HG03565 (cell line): ENCODE measurements around the gene CDKAL1.
"Not testable (repeated sequence)": the region's sequence is repeated elsewhere in the genome, so short reads cannot be mapped to it uniquely, and the experiment has no call there.

Experiments
- ATAC-seq: cut with Tn5 transposase; IDR thresholded peaks from one replicate; pipeline ENCODE4 v1.9.1; 2021; ENCODE audit warnings: mild to moderate bottlenecking, moderate library complexity; ENCODE audit not compliant: unreplicated experiment

Gene CDKAL1

DNA sequence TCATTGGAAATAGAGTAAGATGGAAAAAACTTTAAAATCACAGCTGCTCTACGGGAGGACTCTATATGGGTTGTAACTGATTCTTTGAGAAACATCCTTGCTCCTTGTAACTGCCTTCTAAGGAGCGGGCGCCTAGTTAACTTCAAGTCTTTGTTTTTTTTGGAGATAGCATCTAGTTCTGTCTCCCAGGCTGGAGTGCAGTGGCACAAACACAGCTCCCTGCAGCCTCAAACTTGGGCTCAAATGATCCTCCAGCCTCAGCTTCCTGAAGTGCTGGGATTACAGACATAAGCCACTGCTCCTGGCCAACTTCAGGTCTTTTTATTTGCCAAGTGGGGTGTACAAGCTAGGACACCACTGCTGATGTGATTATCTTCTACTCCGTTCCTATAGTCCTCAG, 552.9 kb downstream of the CDKAL1 start:
- ATAC-seq, result no peak

GRCh38 chr6:21091411-21091810, 557.2 kb downstream of the CDKAL1 start:
- no peak for ATAC-seq

- not testable (repeated sequence) for ATAC-seq
Measured at GRCh38 chr6:21092231-21092772, 558.0 kb downstream of the CDKAL1 start.

DNA sequence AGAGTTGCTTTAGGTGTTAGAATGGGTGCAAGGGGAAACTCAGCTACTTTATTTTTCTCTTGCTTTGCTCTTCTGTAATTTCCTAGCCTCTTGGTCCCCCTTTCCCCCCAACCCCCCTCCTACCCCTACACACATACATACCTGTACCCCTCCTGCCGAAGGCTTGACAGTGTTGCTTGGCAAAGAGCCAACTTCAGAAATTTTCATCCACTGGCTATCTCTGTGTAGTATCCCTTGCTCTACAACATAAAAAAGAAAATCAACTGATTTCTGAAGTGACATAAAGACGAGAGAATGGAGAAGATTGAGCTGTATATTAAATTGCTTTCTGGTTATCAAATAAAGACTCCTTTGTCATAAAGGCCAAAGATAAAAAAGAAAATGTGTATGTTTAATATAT, 561.2 kb downstream of the CDKAL1 start:
- no peak for ATAC-seq

DNA sequence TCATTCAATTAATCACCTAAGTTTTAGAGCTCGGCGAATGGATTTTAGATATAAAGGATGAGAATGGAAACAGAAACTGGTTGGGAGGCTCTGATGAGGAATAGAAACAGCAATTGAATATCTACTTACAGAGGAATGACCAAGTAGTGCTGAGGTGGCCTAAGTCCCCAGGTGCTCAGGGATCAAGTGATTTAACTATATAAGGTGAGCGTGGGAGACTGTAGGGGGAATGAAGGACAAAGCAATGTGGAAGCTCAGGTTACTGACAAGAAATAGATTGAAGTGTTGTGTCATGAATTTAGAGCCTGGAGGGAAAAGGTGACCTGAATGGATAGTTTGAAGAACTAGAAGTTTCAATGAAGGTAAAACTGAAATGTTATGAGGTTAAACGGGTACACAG, 563.9 kb downstream of the CDKAL1 start:
- no peak for ATAC-seq

GRCh38 chr6:21098744-21099143, 564.5 kb downstream of the CDKAL1 start:
- ATAC-seq, result no peak

- ATAC-seq, result no peak
Measured at GRCh38 chr6:21099338-21100314, 565.4 kb downstream of the CDKAL1 start.

- ATAC-seq, result no peak
Measured at GRCh38 chr6:21100991-21101390, 566.7 kb downstream of the CDKAL1 start.

DNA sequence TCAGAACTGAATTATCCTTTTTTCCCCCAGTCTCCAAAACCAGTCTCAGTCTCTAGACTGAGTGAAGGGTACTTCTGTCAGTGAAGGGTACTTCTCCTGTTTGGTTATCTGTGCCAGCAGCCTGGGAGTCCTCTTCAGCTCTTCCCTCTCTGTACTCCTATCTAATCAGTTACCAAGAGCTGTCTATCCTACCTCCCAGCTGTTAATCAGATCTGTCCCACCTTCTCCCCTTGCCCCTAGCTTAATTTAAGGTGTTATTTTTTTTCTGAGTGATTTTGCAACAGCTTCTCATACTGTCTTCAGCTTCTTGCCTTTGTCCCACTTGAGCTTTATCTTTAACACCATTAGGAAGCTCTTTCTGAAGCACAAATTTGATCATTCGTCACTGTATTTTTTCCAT, 567.4 kb downstream of the CDKAL1 start:
- ATAC-seq, result no peak

- ATAC-seq, result no peak
Measured at GRCh38 chr6:21102201-21102600, 567.9 kb downstream of the CDKAL1 start.

- ATAC-seq, result no peak
Measured at GRCh38 chr6:21102624-21103023, 568.4 kb downstream of the CDKAL1 start.

- no peak for ATAC-seq
Measured at GRCh38 chr6:21103626-21104224, 569.5 kb downstream of the CDKAL1 start.

DNA sequence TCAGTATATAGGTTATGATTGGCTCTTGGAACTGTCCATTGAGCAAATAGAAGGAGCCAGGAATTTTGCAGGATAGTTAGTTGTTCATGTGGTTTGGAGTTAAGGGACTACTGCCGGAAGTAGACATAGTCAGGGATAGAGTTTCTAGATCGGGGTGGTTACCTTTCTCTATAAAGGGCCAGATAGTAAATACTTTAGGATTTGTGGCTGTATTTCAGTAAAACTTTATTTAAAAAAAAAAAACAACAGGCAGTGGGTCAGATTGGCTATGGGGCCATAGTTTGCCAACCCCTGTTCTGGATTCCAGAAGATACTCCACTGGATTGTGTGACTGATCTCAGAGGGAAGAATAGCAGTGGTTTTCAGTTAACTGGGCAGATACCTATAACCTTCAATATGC, 570.0 kb downstream of the CDKAL1 start:
- no peak for ATAC-seq

GRCh38 chr6:21107796-21108195, 573.5 kb downstream of the CDKAL1 start:
- no peak for ATAC-seq

- no peak for ATAC-seq
Measured at GRCh38 chr6:21109391-21110178, 575.3 kb downstream of the CDKAL1 start.

DNA sequence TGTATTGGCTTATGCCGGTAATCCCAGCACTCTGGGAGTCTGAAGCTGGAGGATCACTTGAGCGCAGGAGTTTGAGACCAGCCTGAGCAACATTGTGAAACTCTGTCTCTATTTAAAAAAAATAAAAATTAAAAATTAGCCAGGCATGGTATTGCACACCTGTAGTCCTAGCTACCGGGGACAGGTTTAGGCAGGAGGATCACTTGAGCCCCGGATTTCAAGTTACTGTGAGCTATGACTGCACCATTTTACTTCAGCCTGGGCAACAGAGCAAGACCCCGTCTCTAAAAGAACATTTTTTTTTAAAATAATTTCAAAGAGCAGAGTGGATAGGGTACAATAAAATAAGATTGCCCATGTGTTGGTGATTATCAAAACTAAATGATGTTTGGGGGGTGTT, 576.4 kb downstream of the CDKAL1 start:
- no peak for ATAC-seq

- ATAC-seq, result no peak
Measured at GRCh38 chr6:21111093-21111725, 577.0 kb downstream of the CDKAL1 start.

- ATAC-seq, result no peak
Measured at GRCh38 chr6:21115111-21115510, 580.9 kb downstream of the CDKAL1 start.

- no peak for ATAC-seq
Measured at GRCh38 chr6:21116736-21117135, 582.5 kb downstream of the CDKAL1 start.

DNA sequence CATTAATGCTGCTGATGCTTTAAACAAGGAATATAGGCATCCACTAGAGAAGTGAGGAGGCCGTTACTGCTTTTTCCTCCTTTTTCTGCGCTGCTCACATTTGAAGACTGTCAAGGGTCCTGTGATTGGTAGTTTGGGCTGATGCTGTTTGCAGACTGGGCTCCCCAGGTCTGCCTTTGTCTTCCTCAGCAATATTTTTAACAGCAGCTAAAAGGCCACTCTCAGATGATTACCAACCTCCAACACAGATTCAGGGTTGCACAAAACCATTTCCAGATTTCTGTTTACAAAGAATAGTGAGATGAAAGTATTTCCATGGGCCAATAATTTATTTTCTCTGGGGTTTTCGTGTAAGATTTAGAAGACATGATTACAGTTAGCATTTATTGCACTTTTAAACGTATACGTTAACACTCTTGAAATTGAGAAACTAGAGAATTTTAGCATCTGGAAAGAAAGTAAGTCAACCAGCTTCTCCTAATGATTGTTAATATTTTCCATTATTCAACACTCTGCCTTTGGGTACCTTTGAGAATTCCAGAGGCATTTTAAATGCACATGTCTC, 584.0 kb downstream of the CDKAL1 start:
- ATAC-seq, result no peak
